ENCODE data around the gene SGIP1.

SGIP1 gene

GRCh38 chr1:66628926-66629325 lies 95.0 kb downstream of the SGIP1 start:
- no peaks in the 10 kb centered on the region for H3K36me3 ChIP-seq (ENCODE audit: control insufficient read depth, low read length)
- no peaks in the 10 kb centered on the region for H3K4me1 ChIP-seq (ENCODE audit: control insufficient read depth, low read length)
- no peak overlapping the region for H3K27ac ChIP-seq (ENCODE audit: low read depth, low read length)
- no peaks in the 10 kb centered on the region for H3K9me2 ChIP-seq (replicated peaks; ENCODE audit: control insufficient read depth, low read length)
- no peaks in the 10 kb centered on the region for H3K79me2 ChIP-seq (ENCODE audit: control insufficient read depth, low read length)
- no peaks in the 10 kb centered on the region for H3K9me3 ChIP-seq (ENCODE audit: control insufficient read depth, insufficient read depth, low read length)
- TF ChIP-seq, protein P1, sequence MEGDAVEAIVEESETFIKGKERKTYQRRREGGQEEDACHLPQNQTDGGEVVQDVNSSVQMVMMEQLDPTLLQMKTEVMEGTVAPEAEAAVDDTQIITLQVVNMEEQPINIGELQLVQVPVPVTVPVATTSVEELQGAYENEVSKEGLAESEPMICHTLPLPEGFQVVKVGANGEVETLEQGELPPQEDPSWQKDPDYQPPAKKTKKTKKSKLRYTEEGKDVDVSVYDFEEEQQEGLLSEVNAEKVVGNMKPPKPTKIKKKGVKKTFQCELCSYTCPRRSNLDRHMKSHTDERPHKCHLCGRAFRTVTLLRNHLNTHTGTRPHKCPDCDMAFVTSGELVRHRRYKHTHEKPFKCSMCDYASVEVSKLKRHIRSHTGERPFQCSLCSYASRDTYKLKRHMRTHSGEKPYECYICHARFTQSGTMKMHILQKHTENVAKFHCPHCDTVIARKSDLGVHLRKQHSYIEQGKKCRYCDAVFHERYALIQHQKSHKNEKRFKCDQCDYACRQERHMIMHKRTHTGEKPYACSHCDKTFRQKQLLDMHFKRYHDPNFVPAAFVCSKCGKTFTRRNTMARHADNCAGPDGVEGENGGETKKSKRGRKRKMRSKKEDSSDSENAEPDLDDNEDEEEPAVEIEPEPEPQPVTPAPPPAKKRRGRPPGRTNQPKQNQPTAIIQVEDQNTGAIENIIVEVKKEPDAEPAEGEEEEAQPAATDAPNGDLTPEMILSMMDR (IDR thresholded peaks at IDR 0.05; ENCODE audit: low read depth, low read length, poor library complexity, severe bottlenecking), result no peak
- TF ChIP-seq EZH2phosphoT487 (IDR thresholded peaks at IDR 0.05; ENCODE audit: borderline replicate concordance, low read length), result no peak
- H3K4me2 ChIP-seq (ENCODE audit: low read length), result no peak overlapping the region
- H3K27me3 ChIP-seq (ENCODE audit: control insufficient read depth, low read length), result no peaks in the 10 kb centered on the region
- no peak overlapping the region for H3K4me3 ChIP-seq (ENCODE audit: low read length)
- no peaks in the 10 kb centered on the region for H4K20me1 ChIP-seq (ENCODE audit: control insufficient read depth, insufficient read depth, low read depth, low read length)
- H3F3A ChIP-seq (ENCODE audit: control insufficient read depth, insufficient read depth), result no peaks in the 10 kb centered on the region

- no peak for TF ChIP-seq EZH2phosphoT487 (IDR thresholded peaks at IDR 0.05; ENCODE audit: borderline replicate concordance, low read length)
- TF ChIP-seq, protein P1 (IDR thresholded peaks at IDR 0.05; ENCODE audit: low read depth, low read length, poor library complexity, severe bottlenecking), result no peak
- H3K4me1 ChIP-seq (ENCODE audit: control insufficient read depth, low read length), result no peaks in the 10 kb centered on the region
These were observed 99.2 kb downstream of the SGIP1 start for GRCh38 chr1:66633159-66633558.

DNA sequence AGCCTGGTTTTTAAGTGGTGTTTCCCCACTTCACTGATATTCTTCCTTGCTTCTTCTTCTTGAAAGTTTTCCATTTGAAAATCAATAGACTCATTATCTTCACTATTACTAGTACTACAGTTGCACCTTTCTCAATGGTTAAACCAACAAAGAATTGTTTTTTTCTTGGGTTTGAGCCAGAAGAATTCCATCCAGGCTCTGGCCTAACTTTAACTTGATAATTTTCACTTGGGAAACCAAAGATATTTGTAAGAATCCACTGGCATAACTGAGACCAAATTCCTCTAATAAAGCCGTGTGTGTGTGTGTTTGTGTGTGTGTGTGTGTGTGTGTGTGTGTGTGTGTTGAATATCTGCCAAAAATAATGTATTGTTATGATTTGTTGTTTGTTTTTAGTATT lies 103.2 kb downstream of the SGIP1 start:
- no peaks in the 10 kb centered on the region for H4K20me1 ChIP-seq (ENCODE audit: control insufficient read depth, insufficient read depth, low read depth, low read length)
- H3K79me2 ChIP-seq (ENCODE audit: control insufficient read depth, low read length), result no peaks in the 10 kb centered on the region
- no peaks in the 10 kb centered on the region for H3K9me2 ChIP-seq (replicated peaks; ENCODE audit: control insufficient read depth, low read length)
- no peak overlapping the region for H3K4me3 ChIP-seq (ENCODE audit: low read length)
- H3K27ac ChIP-seq (ENCODE audit: low read depth, low read length), result no peak overlapping the region
- H3K27me3 ChIP-seq (ENCODE audit: control insufficient read depth, low read length), result no peaks in the 10 kb centered on the region
- H3K4me2 ChIP-seq (ENCODE audit: low read length), result no peak overlapping the region
- no peak for TF ChIP-seq EZH2phosphoT487 (IDR thresholded peaks at IDR 0.05; ENCODE audit: borderline replicate concordance, low read length)
- no peaks in the 10 kb centered on the region for H3K4me1 ChIP-seq (ENCODE audit: control insufficient read depth, low read length)
- no peaks in the 10 kb centered on the region for H3K9me3 ChIP-seq (ENCODE audit: control insufficient read depth, insufficient read depth, low read length)
- H3F3A ChIP-seq (ENCODE audit: control insufficient read depth, insufficient read depth), result no peaks in the 10 kb centered on the region
- H3K36me3 ChIP-seq (ENCODE audit: control insufficient read depth, low read length), result no peaks in the 10 kb centered on the region

More at GRCh38 chr1:66633159-66633558, 99.2 kb downstream of the SGIP1 start:
- Histone ChIP-seq H3K36me3 (ENCODE audit: control insufficient read depth, low read length) (no peaks in the 10 kb centered on the region), H3K4me2 (ENCODE audit: low read length) (no peak overlapping the region), H3K79me2 (ENCODE audit: control insufficient read depth, low read length) (no peaks in the 10 kb centered on the region), H3K27ac (ENCODE audit: low read depth, low read length) (no peak overlapping the region), H3K9me3 (ENCODE audit: control insufficient read depth, insufficient read depth, low read length) (no peaks in the 10 kb centered on the region), H3K9me2 (replicated peaks; ENCODE audit: control insufficient read depth, low read length) (no peaks in the 10 kb centered on the region), H4K20me1 (ENCODE audit: control insufficient read depth, insufficient read depth, low read depth, low read length) (no peaks in the 10 kb centered on the region), H3K4me3 (ENCODE audit: low read length) (no peak overlapping the region), H3K27me3 (ENCODE audit: control insufficient read depth, low read length) (no peaks in the 10 kb centered on the region), H3F3A (ENCODE audit: control insufficient read depth, insufficient read depth) (no peaks in the 10 kb centered on the region)

DNA sequence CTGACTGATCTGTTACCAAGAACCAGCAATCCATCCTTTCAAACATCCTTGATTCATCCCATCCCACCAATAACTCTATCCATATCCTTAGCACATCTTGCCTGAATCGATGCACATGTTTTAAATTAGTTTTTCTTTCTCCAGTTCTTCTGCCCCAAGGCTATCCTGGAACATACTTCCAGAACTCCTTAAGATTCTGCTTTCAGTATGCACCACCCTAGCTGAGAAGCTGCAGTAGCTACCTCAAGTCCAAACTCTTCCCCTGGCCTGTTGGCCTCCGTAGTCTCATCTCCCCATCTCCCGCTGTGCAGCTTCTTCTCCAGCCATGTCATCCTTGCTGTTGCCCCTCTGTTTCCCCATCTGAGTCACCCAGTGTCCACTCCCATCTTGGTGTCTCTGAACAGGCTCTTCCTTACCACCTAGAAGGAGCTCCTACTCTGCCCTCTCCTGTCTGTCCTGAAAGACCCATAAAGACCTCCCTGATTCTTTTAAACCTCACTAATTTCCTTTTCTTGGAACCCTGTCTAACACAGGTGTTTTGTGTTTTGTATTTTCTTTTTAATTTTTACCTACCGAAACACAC lies 108.0 kb downstream of the SGIP1 start:
- H3F3A ChIP-seq (ENCODE audit: control insufficient read depth, insufficient read depth), result no peaks in the 10 kb centered on the region
- H3K36me3 ChIP-seq (ENCODE audit: control insufficient read depth, low read length), result no peaks in the 10 kb centered on the region
- no peaks in the 10 kb centered on the region for H4K20me1 ChIP-seq (ENCODE audit: control insufficient read depth, insufficient read depth, low read depth, low read length)
- H3K4me1 ChIP-seq (ENCODE audit: control insufficient read depth, low read length), result no peaks in the 10 kb centered on the region
- H3K27me3 ChIP-seq (ENCODE audit: control insufficient read depth, low read length), result peaks cover 4% of the 10 kb centered on the region; the same call in 1 of the 2 replicates
- H3K9me2 ChIP-seq (replicated peaks; ENCODE audit: control insufficient read depth, low read length), result no peaks in the 10 kb centered on the region
- no peak overlapping the region for H3K27ac ChIP-seq (ENCODE audit: low read depth, low read length)
- H3K4me3 ChIP-seq (ENCODE audit: low read length), result no peak overlapping the region
- no peak overlapping the region for H3K4me2 ChIP-seq (ENCODE audit: low read length)
- TF ChIP-seq EZH2phosphoT487 (IDR thresholded peaks at IDR 0.05; ENCODE audit: borderline replicate concordance, low read length), result no peak
- TF ChIP-seq, protein P1 (IDR thresholded peaks at IDR 0.05; ENCODE audit: low read depth, low read length, poor library complexity, severe bottlenecking), result no peak
- no peaks in the 10 kb centered on the region for H3K9me3 ChIP-seq (ENCODE audit: control insufficient read depth, insufficient read depth, low read length)
- no peaks in the 10 kb centered on the region for H3K79me2 ChIP-seq (ENCODE audit: control insufficient read depth, low read length)

Measured in DOHH2 (cell line).